NT2/D1 (cell line): ENCODE measurements around the gene FTO.

ENCODE experiments used
- SUZ12 ChIP-seq: IDR thresholded peaks from 2 replicates; pipeline ENCODE4 v1.6.1; 2011; ENCODE audit not compliant: insufficient read length, insufficient read depth; ENCODE audit errors: extremely low read depth
- YY1 ChIP-seq: IDR thresholded peaks from 2 replicates; pipeline ENCODE4 v1.6.1; 2011; ENCODE audit not compliant: insufficient read length, insufficient read depth
- ZNF274 ChIP-seq: IDR thresholded peaks from 2 replicates; pipeline ENCODE4 v1.6.1; 2011; ENCODE audit warnings: mild to moderate bottlenecking, low read depth, low read length

- TF ChIP-seq ZNF274 (no peak), YY1 (no peak), SUZ12 (no peak)
Measured at GRCh38 chr16:53913099-53913870, 209.3 kb downstream of the FTO start.
